ENCODE results near the gene PLPPR1.

The PLPPR1 gene

DNA sequence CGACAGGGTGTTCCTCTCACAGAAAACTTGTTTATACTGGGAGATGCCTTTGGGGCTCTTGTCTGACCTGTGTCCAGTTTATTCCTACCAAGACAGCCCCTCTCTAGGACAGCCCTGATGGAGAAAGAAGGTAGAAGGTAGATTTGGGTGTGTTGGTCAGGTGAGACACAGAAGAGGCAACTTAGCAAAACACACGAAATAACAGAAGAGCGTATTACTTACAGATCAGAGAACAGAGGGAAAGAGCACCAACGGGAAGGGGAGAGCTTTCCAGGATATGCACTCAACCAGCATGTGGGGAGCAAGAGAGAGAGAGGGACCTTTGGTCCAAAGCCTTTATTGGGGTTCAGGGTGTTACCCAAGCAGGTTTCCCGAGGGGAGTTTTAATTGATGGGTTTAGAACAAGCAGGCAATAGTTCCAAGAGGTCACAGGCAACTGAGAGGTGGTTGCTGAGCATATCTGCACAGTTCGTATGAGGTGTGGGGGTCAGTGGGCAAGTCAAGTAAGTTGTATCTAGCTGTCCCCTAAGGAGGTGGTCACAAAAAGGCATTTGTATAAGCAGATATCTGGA lies 324.5 kb downstream of the PLPPR1 start:
- DNase-seq (ENCODE audit: low read depth): no peak

DNA sequence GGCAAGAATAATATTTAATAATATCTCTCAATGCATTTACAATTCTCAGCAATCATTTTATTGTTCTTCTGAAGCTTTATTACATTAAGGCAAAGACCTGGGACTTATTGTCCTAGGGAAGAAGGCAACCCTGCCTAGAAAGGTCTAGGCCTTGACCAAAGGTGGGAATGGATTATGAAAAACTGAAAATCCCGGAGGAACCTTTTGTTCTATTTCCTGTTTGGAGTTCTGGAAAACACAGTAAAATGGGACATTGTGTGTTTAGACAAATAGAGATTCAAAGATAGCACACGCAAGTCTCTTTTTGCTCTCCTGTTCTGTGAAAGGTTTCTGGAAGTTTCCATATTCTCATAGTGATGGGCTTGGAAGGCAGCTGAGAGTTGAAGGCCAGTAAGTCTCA lies 325.2 kb downstream of the PLPPR1 start:
- no peak for DNase-seq (ENCODE audit: low read depth)

- DNase-seq (ENCODE audit: low read depth): no peak
Observed at GRCh38 chr9:101354143-101354764, 325.7 kb downstream of the PLPPR1 start.

DNA sequence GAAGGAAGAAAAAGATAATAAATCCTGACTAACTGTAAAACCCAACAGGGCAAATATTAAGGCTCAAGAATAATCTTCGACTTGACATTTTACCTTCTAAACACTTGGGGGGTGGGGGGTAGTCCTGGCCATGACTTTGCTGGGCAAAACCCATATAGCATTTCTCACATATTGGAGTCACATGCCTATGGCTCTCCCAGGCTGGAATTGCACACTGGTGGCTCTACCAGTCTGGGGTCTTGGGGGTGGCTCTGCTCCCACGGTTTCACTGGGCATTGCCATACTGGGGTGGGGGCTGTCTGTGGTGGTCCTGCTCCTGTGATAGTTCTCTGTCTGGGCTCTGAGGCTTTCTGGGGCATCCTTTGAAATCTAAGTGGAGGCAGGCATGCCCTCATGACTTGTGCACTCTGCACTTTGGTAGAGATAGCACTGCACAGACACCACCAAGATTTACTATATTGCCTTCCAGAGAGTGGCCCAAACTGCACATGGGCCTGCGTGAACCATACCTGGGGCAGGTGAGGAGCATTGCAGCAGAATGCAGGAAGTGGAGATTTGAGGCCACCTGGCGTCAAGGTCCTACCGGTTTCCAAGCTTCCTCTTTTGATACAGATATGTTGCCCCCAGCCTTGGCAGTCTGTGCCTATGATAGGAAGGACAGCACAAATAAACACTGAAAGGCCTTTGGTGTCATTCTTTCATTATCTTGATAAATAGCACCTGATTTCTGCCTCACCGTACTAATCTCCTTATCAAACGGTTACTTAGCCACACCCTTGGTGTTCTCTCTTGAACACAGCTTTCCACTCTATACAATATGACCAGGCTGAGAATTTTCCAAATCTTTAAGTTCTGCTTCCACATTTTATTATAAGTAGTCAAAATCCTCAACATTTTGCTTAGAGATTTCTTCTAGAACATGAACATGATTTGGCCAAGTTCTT lies 326.5 kb downstream of the PLPPR1 start:
- DNase-seq (ENCODE audit: low read depth): no peak

DNA sequence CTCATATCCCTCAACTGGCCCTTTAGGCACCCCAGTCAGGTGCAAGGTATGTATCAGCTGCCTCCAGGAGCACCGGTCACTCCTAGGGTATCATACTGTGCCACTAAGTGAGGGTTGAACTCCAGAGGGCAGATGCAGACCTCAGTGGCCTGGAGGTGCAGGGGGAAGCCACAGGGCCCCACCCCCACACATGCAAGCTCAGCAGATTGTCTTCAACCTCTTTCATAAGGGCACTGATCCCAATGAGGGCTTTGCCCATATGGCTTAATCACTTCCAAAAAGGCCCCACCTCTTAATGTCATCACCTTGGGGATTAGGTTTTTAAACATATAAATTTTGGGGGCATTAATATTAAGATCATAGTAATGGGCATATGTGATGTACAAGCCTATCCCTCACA lies 328.1 kb downstream of the PLPPR1 start:
- no peak for DNase-seq (ENCODE audit: low read depth)

DNA sequence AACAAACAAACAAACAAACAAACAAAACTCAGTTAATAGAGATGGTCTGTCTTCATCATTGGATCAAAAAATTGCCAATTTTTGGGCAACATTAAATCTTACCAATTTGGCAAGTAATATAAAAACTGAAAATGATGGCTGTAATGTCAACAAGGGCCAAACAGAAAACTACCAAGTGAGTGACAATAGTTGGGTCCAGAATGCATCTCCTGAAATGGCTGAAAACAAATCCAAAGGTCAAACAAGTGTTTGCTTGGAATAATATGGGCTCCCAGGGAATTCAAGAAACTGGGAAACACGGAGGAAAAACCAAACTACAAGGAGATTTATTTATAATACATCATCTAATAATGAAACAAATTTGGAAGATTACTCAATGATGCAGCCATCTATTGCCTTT lies 331.2 kb downstream of the PLPPR1 start:
- no peak for DNase-seq (ENCODE audit: low read depth)

DNA sequence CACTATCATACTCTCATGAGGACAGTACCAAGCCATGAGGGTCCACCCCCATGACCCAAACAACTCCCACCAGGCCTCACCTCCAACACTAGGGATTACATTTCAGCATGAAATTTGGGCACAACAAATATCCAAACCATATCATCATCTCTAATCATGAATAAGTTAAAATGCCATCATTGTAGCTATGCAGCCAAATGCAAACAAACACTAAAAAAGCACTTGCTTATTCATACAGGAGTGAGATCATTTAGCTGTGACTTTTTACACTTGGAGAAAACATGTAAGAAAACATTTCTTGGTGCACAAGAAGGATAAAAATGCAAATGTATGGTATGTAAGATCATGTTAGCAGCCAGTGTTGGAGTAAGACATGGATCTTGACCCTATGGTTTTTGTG lies 332.1 kb downstream of the PLPPR1 start:
- no peak for DNase-seq (ENCODE audit: low read depth)

DNA sequence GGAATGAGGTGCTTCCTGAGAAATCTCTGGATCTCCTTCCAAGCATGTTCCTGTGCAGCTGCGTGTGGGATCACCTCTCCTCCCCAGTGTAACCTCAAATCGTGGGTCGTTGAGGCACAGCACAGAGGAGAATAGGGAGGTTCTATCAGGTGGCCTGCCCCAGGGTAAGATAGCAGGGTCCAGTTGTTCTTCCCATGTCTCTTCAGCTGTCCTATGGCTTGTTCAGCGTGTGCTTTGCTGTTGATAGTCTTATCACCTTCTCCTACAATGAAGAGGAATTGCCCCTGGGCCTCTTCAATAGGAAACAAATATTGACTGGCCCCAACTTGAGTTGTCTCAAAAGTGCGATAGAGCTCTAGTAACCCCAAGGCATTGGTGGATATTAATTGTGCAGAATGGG lies 333.9 kb downstream of the PLPPR1 start:
- DNase-seq (ENCODE audit: low read depth): no peak

GRCh38 chr9:101365181-101365580 lies 336.7 kb downstream of the PLPPR1 start:
- DNase-seq (ENCODE audit: low read depth): no peak

DNA sequence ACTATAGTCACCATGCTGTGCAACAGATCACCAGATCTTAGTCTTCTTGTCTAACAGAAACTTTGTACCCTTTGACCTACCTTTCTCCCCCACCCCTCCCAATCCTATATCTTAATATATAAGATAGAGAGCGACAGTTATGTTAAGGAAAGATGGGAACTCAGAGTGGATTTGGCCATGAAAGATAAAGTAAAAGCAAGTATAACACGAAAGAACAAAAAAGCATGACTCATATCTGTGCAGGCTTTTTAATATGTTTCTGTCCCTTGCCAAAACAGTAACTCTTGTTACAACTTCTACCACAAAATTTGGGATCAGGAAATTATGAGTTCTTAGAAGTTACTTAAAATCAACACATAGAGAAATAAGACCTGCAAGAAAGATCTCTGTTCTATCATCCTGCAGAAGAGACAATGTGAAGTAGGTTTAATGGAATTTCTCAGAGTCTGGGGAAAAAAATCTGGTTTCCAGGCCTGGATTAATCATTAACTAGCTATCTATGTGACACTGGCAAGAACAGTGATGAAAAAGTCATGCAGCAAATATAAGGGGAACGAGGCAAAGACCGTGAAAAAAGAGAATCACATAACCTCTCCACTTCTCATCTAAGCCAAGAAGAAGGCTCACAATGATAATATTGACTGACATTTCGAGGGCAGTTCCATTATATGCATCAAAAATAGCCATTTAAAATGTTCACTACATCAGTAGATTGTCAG lies 337.7 kb downstream of the PLPPR1 start:
- no peak for DNase-seq (ENCODE audit: low read depth)

- no peak for DNase-seq (ENCODE audit: low read depth)
Observed at GRCh38 chr9:101367323-101367722, 338.8 kb downstream of the PLPPR1 start.

GRCh38 chr9:101369286-101369685 lies 340.8 kb downstream of the PLPPR1 start:
- no peak for DNase-seq (ENCODE audit: low read depth)

DNA sequence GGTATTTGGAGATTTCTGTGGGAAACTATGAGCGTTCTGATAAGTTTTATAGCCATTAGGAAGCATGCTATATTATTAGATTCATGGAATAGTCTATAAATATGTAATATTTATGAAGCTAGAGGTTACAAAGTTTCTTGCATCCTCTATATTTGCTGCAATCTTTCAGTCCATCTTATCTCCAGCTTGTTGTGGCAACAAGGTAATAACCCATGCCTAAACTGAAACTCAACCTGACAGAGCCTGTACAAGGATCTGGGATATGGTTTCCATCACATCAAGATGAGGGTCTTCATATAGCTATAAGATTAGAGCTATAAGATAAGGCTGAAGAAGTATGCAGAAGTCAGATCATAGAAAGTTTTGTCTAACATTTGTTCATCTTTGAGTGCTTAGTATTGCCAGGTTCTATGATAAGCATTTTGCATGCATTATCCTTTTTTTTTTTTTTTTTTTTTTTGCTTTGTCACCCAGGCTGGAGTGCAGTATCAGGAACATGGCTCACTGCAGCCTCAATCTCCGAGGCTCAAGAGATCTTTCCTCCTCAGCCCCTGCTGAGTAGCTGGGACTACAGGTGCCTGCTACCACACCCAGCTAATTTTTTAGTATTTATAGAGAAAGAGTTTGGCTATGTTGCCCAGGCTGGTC lies 341.5 kb downstream of the PLPPR1 start:
- no peak for DNase-seq (ENCODE audit: low read depth)

GRCh38 chr9:101371813-101372212 lies 343.3 kb downstream of the PLPPR1 start:
- DNase-seq (ENCODE audit: low read depth): no peak

DNA sequence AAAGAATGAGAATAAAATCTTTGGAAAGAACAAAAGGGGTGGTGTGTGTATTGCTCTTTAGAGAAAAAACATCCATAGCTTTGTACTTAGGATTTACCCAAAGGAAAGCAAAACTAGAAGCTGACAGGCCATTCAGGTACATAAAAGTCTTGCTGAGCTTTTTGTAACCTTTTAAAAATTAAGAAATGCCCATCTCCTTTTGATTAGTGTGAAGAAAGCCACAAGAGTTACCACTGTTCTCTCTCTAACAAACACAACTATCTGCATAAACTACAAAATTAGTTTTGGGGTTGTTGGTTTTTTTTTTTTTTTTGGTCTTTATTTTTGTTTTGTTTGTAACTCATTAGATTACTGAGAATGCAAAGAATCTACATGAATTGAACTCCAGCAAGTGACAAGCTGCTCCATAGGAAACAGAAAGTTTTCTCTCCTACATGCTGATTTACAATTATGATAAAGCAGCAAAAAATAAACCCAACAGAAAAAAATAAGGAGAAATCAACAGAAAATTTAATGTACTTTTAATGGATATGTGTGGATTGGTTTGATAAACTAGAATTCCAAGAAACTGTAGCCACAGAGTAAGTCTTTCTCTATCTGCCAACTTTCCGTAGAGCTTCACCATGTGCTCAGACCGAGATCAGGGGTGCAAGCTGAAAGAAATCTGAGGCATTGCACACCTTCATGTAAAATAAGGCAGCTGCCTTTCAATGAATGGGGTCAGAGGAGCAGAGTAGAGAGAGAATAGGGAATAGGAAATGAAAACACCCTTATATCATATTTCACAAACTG lies 344.0 kb downstream of the PLPPR1 start:
- no peak for DNase-seq (ENCODE audit: low read depth)

Measured in stimulated activated CD8-positive, alpha-beta memory T cell treated with anti-CD3 and anti-CD28 coated beads, Interleukin-15, amount 100 ng/mL, for 24 hours (primary cell).